NCI-H2171 (cell line): Measurements from ENCODE around the gene STRN3.

Experiments used
- DNase-seq: peaks from one replicate; lab custom pipeline; 2025; lab: John Stamatoyannopoulos, UW

STRN3 gene

DNA sequence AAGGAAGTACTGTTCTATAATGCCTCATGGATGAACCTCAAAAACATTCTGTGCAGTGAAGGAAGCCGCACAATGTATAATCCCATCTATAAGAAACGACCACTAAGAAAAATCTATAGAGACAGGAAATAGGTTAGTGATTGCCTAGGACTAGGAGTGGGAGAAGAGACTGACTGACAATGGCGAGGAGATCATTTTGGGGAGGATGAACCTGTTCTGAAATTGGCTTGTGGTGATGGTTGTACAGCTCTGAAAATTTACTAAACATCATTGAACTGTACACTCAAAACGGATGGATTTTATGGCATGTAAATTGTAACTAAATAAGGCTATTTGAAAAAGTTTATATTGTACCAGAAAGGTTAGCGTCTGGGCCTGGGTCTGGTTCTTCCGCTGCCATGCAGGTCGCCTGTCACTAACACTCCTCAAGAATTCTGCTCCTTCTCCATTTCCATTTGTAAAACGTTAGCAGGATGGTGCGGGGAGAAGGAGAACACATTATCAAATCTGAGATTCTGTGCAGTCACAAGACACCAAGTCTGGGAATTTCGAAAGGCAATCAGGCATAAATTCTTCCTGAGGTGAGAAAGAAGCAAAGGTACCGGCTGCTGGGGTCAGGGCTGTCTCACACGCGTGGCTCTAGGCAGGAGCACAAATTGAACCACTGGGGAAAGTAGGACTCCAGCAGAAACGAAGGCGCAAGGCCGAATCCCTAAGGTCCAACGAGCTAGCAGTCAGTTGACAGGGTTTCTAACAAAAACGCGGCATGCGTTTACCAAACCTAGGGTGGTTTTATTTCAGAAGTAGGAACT is 152.7 kb downstream of the STRN3 start:
- DNase-seq = no peak

DNA sequence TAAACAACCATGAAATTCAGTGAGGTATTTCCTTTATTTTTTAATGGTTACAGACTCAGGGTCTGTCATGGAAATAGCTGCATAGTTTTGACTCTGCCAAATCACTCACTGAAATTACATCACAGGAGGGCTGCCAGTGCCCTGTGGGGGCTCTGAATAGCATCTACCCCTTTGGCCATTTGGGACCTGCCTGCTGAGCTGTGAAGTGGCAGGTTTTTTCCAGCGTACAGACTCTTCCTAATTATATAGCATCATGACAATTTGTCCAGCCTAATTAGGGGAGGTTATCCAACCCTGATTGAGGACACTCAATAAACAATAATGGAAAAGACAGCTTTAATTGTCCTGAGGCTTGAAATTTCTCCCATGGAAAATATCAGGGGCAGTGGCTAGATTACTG is 153.6 kb downstream of the STRN3 start:
- no peak for DNase-seq

- no peak for DNase-seq
These were observed 156.5 kb downstream of the STRN3 start for GRCh38 chr14:30869551-30870155.

DNA sequence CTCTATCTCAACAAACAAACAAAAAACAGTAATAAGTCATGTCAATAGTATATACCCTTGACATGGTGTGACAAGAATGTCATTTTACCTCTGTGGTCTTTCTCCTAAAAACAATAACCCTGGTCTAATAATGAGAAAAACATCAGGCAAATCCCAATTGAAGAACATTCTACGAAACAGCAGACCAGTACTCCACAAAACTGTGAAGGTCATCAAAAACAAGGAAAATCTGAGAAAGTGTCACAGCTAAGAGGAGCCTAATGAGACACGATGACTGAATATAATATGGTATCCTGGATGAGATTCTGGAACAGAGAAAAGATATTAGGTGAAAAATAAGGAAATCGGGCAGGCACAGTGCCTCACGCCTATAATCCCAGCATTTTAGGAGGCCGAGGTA is 157.4 kb downstream of the STRN3 start:
- DNase-seq = no peak

DNA sequence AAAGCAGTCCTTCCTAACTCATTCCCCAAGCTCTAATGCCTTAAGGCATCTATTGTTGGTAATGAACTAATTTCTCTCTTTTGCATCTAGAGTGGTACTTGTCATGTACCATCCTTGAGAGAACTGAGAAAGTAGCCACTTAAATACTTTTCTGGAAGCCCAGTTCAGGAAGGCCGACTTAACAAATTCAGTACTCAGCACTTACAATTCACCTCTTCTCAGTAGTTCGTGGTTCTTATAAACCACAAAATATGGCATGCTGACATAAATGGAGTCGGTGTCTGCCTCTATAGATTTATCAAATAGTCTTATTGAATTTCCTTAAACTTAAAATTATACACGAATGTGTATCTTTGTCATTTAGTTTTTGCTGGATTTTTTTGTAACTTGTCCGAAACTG is 161.2 kb downstream of the STRN3 start:
- no peak for DNase-seq

- DNase-seq = no peak
These were observed 165.0 kb downstream of the STRN3 start for GRCh38 chr14:30861200-30861599.

- DNase-seq = no peak
These were observed 170.7 kb downstream of the STRN3 start for GRCh38 chr14:30855345-30856037.

GRCh38 chr14:30854492-30854891 is 171.7 kb downstream of the STRN3 start:
- no peak for DNase-seq

DNA sequence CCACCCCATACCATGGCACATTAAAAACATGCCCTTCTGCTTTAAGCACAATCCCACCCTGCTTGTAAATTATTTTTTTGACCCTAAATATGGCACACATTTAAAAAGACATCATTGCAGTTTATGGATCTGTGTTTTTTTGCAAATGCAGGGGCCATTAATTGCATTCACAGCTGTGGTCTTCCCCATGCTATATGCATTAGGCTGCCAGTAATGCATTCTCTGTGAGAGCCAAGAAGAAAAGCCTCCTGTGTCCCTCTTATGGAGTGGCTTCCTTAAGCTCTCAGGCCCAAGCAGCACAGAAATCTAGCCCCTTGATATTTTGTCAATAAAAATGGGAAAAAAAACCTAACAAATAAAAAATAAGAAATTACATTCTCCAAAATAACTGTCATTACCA is 172.2 kb downstream of the STRN3 start:
- DNase-seq = no peak

GRCh38 chr14:30849983-30850382 is 176.2 kb downstream of the STRN3 start:
- DNase-seq = no peak

GRCh38 chr14:30849354-30849753 is 176.8 kb downstream of the STRN3 start:
- no peak for DNase-seq

DNA sequence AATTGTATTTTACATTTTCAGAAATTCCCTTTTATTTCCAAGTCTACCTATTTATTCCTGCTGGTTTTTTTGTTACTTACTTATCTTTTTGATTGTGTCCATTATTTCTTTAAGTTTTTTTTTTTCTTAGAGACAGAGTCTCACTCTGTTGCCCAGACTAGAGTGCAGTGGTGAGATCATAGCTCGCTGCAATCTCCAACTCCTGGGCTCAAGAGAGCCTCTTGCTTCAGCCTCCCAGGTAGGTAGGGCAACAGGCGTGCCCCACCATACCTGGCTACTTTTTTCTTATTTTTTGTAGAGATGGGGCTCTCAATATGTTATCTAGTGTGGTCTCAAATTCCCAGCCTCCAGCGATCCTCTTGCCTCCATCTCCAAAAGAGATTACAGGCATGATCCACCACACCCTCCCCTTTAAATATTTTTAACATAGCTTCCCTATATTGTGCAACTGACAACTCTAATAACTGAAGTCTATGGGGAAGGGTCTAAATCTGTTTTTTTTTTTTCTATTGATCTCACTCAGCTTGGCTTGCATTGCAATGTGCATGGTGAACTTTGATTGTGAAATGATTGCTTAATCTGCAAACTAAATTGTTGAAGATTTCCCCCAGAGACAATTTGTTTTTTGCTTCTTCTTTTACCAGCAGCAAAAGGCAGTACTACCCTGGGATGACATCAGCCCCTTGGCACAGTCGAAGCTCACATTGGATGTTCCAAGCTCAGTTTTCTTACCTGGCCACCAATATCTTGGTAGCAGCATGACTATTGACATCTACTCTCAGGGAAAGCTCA is 177.5 kb downstream of the STRN3 start:
- DNase-seq = no peak
